Renal pelvis (tissue), 4 donors: ENCODE results near the gene C10orf105. TPM values are rescaled to one million over a fixed set of nuclear protein-coding genes. Genes with fewer than 3 reads are reported as not detected.

Experiments used
- DNase-seq: peaks from one replicate; pipeline ENCODE4 v3.0.0-alpha.2; 2013
- polyA plus RNA-seq, 3 donors: library from polyadenylated mRNA; unstranded; fragments of 120-200 nt; gene quantifications; one replicate each; pipeline ENCODE4 v1.2.1, GENCODE V29; 2013; ENCODE audit not compliant: insufficient read length in 3 of 3

C10orf105 gene
- polyA plus RNA-seq, 3 donors: 0.07 to 0.26 (median 0.21) TPM

DNA sequence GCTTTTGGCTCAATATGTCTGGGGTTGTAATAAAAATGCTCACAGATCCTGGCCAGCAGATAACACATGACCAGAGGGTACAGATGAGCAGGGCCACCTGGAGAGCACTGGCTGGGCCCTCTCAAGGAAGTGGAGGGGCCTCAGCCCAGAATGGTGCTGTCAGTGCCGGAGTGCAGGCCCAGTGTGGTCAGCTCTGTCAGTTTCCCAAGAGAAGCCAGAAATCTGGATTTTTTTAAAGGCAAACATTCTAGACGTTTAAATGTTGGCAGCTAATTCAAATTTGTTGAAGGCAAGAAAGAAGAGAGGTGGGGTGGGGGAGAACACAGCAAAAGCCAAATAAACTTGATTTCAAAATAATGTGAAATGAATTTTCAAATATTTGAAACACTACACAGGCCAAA is 2.0 kb downstream of the C10orf105 start:
- DNase-seq: peak; percentile 42

DNA sequence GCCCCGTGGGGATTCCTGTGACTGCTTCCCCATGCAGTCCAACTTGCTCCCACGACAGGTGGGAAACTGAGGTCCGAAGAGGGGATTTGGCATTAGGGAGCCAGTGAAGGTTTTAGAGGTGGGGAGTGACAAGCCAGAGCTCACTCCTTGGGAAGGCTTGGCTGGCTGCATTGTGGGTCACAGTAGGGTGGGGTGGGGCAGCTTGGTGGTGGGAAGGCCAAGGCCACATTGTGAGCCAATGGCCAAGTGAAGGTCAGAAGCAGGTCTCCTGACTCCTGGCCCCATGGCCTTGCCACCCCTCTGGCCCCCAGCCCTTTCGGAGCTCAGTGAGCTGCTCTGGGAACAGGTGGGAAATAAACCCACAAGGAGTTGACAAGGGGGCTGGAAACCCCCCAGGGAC is 2.5 kb downstream of the C10orf105 start:
- no peak for DNase-seq

DNA sequence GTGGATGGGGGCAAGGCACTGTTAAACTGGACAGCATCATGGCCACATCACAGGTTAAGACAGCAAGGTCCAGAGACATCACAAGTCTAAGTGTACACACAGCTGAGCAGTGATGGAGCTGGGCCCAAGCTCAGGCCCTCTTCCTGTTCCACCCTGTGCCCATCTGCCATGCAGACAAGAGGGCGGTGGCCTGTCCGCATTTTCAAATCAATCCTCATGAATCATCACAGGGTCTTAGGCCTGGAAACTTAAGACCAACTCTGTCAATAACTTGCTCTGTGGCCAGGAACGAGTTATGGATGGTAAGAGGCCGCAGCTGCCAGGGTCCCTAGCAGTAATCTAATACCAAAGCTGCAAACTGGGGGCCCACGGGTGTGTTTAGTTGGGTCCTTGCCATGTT is 3.2 kb downstream of the C10orf105 start:
- DNase-seq: no peak

DNA sequence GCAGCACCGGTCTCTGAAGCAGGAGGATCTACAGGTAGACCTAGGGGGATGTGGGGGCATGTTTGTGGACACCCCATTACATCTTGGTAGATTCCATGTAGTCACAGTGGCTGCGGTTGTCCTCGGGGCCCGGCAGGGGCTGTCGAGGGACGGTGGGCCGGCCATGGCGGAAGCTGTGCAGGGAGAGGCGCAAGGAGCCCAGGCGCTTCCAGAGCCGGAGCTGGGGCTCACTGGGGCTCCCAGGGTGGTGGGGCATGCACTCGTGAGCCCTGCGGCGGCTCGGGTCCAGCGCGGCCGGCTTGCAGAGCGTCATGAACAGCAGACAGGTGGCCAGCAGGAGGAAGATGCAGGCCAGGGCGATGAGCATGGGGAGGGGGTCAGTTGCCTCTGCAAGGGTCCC is 3.7 kb downstream of the C10orf105 start:
- DNase-seq: no peak

DNA sequence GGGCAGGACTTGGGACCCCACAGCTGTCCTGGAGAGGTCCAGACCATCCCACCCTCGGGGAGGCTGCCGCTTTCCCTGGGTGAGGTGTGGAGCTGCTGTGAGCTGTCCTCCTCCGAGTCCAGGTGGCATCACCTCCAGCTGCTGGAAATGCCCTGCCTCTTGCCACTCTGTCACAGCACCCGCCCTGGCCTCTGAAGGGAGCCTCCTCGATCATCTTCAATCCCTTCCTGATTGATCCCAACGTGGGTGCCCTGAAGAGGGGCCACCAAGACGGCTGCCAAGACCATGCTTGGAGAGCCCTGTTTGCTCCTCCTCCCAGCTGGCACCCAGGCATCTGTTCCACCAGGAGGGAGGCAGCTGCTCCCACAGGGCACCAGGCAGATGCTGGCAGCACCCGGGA is 4.6 kb downstream of the C10orf105 start:
- no peak for DNase-seq

DNA sequence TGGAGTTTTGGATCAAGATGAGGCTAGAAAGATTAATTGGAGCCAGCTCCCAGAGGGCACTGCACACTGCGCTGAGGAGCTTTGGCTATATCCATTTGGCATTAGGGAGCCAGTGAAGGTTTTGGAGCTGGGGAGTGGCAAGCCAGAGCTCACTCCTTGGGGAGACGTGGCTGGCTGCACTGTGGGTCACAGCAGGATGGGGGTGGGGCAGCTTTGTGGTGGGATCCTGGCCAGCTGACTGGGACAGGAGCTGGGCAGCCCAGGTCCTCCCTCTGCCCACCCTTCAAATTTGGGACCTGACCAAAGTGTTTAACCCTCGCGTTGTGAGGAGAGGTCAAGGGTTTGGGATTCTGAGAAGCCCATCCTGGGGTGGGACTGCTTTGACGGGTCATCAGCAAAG is 5.0 kb downstream of the C10orf105 start:
- DNase-seq: no peak

DNA sequence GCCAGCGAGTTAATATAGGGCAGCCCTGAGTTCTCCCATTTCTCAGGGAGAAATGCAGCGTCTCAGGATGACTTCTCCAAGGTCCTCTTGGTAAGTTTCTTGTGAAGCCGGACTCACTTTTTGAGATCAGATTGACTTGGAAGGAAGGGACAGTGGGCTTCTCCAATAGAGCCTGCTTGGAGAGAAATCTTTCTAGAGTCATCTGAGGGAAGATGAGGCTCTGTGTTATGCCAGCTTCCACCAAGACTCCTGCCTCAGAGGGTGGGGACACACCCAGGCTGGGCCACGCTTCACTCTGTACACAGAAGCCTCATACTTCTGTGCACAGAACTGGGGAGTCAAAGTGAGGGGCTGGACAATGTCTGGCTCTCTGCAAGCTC is 5.6 kb downstream of the C10orf105 start:
- DNase-seq: no peak

DNA sequence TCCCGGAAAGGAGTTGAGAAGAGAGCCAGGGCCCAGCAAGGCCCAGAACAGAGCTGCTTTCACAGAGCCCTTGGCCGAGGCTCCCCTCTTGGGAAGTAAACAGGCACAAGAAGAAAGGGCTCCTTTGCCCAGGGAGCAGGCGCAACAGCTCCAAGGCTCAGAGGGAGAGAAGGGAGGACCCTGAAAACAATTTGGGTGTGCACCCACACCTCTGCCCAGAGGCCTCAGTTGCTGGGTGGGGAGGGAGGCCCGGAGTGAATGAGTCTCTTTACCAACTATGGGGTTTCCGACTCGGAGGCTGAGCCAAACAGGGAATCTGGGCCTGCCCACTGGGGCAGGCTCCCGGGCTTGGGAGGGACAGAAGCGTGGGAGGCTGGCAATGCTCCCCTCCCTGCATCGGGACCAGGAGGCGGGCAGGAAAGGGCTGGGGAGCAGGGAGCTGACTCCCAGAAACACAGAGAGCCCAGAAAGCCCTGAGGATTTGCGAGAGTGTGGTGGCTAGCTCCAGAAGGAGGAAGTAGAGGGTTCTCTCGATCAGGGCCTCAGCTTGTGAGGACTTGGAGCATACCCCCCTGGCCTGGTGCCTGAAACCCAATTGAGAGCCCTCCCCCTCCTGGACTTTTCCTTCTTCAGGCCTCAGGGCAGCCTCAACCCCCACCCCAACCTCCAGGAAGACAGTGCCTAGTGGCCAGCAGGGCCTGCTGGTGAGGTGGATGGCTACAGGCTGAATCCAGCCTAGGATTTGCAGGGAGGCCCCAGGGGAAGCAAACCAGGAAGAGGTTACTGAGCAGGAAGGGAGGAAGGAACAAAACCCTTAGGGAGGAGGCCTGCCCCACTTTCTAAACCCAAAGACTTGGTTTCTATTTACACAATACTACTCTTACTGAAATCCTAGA is 6.2 kb downstream of the C10orf105 start:
- DNase-seq: peak; percentile 35

DNA sequence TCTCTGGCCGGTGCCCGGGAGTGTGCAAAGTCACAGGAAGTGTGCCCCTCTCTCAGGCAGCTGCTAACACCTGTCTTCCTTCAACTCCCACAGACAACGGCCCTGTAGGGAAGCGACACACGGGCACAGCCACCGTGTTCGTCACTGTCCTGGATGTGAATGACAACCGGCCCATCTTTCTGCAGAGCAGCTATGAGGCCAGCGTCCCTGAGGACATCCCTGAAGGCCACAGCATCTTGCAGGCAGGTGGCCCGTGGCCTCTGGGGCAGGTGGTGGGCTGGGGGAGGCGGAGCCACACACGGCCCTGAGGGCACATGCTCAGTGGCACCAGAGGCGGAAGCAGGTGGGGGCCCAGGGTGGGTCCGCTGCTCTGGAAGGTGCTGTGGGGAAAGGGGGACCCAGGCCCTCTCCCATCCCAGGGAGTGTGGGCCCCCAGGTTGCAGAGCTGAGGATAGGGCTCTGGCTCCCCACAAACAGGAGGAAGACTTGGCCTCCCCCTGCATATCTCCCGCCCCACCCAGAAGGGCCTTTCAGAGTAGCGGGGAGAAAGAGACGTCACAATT is 6.9 kb downstream of the C10orf105 start:
- DNase-seq: no peak

DNA sequence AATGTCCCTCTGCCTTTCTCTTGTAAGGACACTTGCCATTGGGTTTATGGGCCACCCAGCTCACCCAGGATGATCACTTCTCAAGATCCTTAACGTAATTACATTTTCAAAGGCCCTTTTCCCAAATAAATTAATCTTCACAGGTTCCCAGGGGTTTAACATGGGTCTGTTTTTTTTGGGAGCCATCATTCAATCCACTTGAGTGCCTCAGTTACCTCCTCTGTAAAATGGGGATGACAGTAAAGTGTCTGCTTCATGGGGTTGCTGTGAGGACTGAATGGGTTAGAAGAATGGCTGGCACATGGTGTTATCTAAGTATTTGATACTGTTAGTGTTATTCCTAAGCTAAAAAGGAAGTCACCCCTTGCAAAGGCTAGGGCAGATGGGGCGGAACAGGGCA is 7.4 kb downstream of the C10orf105 start:
- no peak for DNase-seq

DNA sequence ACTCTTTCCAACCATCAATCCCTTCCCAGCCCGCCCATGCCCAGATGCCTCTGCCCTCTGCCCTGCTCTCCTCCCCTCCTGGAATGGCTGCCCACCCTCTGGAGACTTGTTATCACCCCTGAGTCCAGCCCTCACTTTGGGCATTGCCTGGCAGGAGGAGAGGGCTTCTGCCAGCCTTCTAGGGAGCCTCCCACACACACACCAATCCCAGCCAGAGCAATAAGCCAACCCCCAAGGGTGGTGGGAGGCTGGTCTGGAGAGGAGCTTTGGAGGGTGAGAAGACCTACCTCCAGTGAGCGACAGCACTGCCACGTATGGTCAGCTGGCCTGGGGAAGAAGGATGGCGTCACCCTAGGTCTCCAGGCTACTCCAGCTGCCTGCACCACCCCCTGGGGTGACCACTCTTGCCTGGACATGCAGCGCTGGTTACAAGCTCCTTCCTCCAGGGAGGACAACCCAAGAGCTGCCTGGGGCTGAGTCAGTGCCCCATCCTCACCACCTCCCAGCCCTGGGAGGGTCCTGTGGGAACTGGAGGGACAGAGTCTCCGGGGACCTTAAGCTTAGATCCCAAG is 8.4 kb downstream of the C10orf105 start:
- DNase-seq: no peak

DNA sequence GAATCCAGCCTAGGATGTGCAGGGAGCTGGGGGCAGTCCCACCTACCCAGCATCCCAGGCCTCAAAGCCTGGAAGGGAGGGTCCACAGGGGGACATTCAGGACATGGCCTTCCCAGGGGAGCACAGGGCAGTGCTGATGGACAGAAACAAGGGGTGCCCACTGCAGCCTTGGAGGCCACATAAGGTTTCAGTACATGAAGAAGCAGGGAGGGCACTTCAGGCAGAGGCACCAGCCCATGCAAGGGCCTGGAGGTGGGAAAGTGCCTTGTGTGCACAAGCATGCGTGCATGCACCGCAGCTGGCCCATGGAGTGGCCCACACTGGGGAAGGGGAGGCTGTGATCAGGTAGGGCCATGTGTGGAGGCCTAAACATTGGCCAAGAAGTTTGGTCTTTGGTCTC is 9.1 kb downstream of the C10orf105 start:
- DNase-seq: no peak

DNA sequence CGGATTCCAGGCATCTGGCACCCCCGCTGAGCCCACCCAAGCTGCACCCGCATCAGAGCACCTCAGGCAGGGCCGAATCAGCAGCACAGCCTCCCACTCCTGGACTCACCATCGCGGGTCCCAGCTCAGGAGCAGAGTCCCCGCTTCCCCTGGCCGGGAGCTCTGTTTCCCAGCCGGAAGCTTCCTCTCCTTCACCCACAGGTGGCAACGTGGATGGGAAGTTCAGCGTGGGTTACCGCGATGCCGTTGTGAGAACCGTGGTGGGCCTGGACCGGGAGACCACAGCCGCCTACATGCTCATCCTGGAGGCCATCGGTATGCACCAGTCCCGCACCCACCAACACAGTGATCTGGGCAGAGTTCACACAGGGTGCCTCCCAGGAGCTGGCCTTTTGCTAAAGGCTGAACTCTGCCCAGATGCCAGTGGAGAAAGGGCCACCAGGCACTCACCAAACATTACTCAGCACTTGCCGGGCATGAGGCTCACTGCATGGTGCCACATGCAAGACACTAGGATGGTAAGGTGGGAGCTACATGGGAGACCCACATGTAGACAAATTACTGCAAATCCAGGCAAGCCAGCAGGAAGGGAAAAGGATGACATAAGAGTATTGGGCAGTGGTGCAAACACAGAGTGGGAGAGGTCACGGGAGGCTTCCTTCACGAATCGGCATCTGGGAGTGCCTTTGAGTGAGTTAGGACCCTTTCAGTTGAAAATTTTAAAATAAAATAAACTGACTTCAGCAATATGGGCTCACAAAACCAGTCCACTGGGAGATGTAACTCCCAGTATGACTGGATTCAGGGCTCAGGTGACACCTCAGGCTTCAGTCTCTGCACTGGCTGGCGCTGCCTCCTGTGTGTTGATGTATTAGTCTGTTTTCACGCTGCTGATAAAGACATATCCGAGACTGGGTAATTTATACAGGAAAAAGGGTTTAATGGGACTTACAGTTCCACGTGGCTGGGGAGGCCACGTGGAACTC is 10.4 kb downstream of the C10orf105 start:
- DNase-seq: no peak

DNA sequence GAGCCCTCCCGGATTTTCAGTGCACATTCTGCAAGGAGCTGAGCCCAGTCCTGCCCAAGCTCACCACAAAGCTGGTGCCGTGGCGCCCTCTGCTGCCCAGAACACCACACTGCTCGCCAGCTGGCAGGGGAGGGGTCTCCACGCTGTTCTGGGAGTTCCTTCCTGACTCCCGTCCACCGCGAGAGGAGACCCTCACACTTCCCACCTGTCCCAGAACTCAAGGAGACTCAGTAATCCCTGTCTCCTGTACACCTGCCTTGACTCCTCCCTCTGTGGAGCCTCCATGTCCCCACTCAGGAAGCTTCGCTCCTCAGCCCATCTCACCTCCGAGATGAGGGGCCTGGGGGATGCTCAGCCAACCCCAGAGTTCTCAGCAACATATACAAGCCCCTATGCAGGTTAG is 11.3 kb downstream of the C10orf105 start:
- no peak for DNase-seq

DNA sequence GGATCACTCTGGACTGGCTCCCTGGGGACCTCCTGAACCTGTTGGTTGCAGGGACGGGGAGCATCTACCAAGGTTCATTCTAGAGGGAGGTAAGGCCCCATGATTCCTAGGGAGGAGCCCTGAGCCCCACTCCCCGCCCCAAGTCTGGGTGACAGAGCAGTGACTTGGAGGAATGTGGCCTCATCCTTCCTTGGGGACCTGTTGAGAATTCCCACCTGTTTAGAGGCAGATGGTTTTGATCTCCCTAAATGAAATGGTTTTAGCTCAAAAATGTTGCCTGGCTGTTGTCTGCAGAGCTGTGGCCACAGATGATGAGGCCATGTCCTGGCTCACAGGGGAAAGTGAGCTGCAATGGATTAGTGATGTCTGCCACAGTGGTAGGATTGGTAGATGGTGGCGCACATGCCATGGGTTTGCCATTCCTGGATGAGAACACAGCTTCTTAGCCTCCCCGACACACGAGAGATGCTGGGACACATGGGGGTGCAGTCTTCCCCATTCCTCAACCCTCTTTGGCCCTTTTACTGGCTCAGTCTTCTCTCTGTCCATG is 12.3 kb downstream of the C10orf105 start:
- DNase-seq: no peak

DNA sequence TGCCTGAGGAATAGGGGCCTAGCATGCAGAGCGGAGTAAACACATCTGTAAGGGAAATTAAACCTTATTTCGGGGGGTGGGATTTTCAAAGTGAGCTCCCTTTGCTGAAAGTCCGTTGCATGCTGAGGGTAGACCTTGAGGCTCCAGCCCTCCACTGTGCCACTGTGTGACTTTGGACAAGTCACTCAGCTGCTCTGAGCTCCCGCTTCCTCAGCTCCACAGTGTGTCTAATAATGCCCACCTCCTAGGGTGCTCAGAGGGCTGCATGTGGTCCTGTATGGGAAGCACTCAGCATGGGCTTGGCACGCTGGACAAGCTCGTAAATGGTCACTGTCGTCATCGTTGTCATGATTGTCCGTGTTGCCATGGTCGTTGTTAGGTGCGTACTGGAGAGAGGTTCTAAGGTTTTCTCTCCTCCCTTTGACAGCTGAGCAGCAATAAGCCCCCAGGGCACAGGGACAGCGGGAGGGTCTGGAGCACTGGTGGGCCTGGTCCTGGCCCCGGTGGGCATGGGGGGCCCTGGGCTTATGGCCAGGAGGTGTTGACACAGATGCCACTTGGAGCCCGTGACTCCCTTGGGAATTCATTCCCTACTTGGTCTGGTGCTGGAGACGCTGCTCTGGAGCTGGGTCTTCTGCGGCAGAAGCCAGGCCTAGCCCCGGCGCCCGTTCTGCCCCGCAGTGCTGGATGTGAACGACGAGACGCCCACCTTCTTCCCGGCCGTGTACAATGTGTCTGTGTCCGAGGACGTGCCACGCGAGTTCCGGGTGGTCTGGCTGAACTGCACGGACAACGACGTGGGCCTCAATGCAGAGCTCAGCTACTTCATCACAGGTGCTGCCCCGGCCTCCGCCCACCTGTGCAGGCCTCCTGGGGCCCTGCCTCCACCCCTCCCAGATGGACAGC is 13.1 kb downstream of the C10orf105 start:
- DNase-seq: no peak

DNA sequence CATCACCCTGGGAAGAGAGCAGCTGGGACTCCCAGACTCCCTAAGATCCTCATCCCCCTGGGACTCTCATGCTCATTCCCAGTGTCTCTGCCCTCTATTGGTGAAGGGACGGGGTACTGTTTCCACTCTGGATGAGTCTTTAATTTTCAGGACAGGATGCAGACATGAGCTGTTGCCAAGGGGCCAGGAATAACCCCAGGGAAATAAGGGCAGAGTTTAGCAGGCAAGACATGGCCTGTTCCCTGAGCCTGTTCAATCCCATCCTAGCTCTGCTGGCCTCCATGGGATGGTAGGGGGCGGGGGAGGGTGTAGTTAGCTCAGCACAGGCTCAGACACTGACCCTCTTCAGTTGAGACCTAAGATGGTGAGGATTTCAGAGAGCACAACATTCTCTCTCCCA is 14.0 kb downstream of the C10orf105 start:
- DNase-seq: no peak

DNA sequence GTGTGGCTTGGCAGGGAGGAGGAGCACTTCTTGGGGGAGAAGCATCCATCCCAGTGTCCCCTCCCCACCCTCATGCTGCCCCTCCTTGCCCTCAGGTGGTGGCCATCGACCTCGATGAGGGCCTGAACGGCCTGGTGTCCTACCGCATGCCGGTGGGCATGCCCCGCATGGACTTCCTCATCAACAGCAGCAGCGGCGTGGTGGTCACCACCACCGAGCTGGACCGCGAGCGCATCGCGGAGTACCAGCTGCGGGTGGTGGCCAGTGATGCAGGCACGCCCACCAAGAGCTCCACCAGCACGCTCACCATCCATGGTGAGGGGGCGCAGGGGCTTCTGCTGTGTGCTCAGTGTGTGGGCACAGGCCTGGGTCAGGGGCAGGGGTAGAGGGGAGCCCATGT is 14.8 kb downstream of the C10orf105 start:
- DNase-seq: no peak

DNA sequence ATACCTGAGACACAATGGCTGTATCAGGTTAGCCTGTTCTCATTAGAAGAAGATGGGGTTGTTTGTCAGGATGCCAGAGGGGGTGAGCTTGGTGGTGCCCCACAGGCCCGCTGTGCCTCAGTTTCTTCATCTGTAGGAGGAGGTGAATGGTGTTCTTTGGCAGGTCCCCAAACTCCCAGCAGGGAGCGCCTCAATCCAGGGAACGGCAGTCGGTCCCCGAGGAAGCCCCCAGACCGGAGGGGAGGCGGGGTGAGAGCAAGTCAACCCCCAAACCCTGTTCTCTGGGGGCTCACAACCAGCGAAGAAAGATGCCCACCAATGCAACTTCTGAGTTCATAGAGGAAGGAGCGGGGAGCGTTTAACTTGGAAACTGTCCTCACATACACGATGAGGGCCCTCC is 16.0 kb downstream of the C10orf105 start:
- no peak for DNase-seq

DNA sequence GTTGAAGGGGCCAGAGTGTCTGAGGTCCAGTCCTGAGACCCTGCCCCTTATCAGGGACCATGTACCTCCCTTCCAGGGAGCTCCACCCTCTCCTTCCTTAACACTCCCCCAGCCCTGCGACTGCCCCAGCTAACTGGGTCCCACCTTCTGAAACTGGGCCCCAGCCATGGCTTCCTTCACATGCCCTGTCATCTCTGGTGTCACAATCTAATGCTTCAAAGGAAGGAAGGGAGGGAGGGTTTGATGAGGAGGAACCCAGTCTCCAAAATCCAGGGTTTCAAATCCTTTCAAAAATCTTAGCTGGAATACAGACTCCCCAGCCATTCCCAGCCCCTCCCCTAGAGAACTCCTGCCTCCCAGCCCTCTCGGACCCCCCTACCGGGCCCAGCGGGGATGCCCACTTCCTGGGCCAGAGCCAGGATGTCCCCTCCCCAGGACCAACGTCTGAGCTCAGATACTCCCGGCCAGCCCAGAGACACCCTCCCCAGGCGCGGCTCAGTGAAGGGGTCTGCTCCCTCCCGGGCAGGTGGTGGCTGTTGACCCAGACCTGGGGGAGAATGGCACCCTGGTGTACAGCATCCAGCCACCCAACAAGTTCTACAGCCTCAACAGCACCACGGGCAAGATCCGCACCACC is 18.0 kb downstream of the C10orf105 start:
- DNase-seq: no peak
